NCI-H146 (cell line): ENCODE data around the gene CT47C1.
"Not testable (repeated sequence)": the region's sequence is repeated elsewhere in the genome, so short reads cannot be mapped to it uniquely, and the experiment has no call there.

Experiments
- DNase-seq: peaks from one replicate; lab custom pipeline; 2025; lab: John Stamatoyannopoulos, UW

Gene CT47C1

GRCh38 chrX:119072744-119073143 lies at the start of gene CT47C1:
CT47C1 (plus strand) TSS chrX:119072993; CDS start chrX:119073226, 233 bp downstream.
- no peak for DNase-seq

- DNase-seq, result no peak
These were observed 46.9 kb upstream of the CT47C1 start for GRCh38 chrX:119025900-119026299.

GRCh38 chrX:119026344-119026743 lies 46.4 kb upstream of the CT47C1 start:
- DNase-seq, result not testable (repeated sequence)

GRCh38 chrX:119027960-119028732 lies 44.6 kb upstream of the CT47C1 start:
- not testable (repeated sequence) for DNase-seq

GRCh38 chrX:119028733-119029330 lies 44.0 kb upstream of the CT47C1 start:
- no peak for DNase-seq

- not testable (repeated sequence) for DNase-seq
These were observed 43.1 kb upstream of the CT47C1 start for GRCh38 chrX:119029656-119030055.

GRCh38 chrX:119030990-119031389 lies 41.8 kb upstream of the CT47C1 start:
- no peak for DNase-seq

GRCh38 chrX:119036107-119037029 lies 36.4 kb upstream of the CT47C1 start:
- no peak for DNase-seq

GRCh38 chrX:119040432-119040831 lies 32.4 kb upstream of the CT47C1 start:
- no peak for DNase-seq

GRCh38 chrX:119041175-119041574 lies 31.6 kb upstream of the CT47C1 start:
- no peak for DNase-seq

GRCh38 chrX:119042040-119042439 lies 30.8 kb upstream of the CT47C1 start:
- no peak for DNase-seq

- DNase-seq, result no peak
These were observed 29.8 kb upstream of the CT47C1 start for GRCh38 chrX:119042996-119043395.

GRCh38 chrX:119045884-119046283 lies 26.9 kb upstream of the CT47C1 start:
- no peak for DNase-seq

GRCh38 chrX:119055687-119056086 lies 17.1 kb upstream of the CT47C1 start:
- no peak for DNase-seq

GRCh38 chrX:119062750-119063374 lies 9.9 kb upstream of the CT47C1 start:
- DNase-seq, result no peak

- no peak for DNase-seq
These were observed 9.4 kb upstream of the CT47C1 start for GRCh38 chrX:119063428-119063827.

- peak; percentile 5 for DNase-seq
These were observed 5.6 kb upstream of the CT47C1 start for GRCh38 chrX:119067023-119067739.

GRCh38 chrX:119069128-119069527 lies 3.7 kb upstream of the CT47C1 start:
- DNase-seq, result no peak

GRCh38 chrX:119069762-119070161 lies 3.0 kb upstream of the CT47C1 start:
- no peak for DNase-seq

GRCh38 chrX:119071381-119071780 lies 1.4 kb upstream of the CT47C1 start:
- DNase-seq, result no peak

- DNase-seq, result no peak
These were observed 560 bp downstream of the CT47C1 start for GRCh38 chrX:119073200-119073905.
